Adipose tissue (tissue), 3 donors: ENCODE results near the gene FBRSL1. TPM values are rescaled to one million over a fixed set of nuclear protein-coding genes. Genes with fewer than 3 reads are reported as not detected.
"Not testable (repeated sequence)": the region's sequence is repeated elsewhere in the genome, so short reads cannot be mapped to it uniquely, and the experiment has no call there.

Experiments
- H3K27ac ChIP-seq: one replicate; pipeline ENCODE4 v1.5.1; 2013; ENCODE audit warnings: low read depth, low read length
- WGBS, 3 donors: extraction: QIAGEN DNeasy Blood & Tissue Kit; methylation state at CpG; one replicate each; pipeline ENCODE4 v1.1.7; 2013; 5-methylcytosine and 5-hydroxymethylcytosine counted together
- polyA plus RNA-seq, 3 donors: library from polyadenylated mRNA; stranded (reverse); fragments of 200-250 nt; gene quantifications; one replicate each; pipeline ENCODE4 v1.2.3, GENCODE V29; 2013
- donor health status: healthy with polysubstance abuse.
- donor health status: Bipolar disorder and iron deficiency.
- donor health status: healthy.

The FBRSL1 gene
- polyA plus RNA-seq = 10 to 100 TPM; 14.7 to 26.9 (median 20.5) TPM

DNA sequence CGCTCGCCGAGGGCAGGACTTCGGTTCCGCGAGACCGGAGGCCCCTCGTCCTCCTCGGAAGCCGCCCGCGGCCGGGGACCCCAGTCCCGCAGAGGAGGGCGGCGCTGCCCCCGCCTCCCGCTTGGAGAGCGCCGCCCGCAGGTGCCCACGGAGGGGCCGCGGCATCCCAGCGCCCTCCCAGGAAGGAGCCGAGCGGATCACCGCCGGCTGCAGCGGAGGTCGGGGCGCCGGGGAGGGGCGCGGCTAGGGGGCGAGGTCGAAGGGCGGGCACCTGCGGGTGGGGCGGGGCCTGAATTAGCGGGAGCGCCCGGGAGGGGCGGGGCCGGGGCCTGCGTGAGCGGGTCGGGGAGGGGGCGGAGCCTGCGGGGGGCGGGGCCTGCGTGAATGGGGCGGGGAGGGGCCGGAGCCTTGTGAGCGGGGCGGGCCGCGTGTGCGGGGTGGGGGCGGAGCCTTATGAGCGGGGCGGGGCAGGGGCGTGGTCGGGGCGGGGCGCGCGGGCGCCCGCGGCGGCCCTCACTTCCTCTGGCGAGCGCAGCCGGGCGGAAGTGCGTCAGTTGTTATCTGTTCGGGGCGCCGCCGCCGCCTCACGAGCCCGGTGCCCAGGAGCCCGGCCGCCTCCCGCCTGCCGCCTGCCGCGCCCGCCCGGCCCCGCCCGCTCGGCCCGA, at the start of gene FBRSL1:
Gene FBRSL1, plus strand, starts transcription at position 550 of the 665 bp plus-strand sequence.
- H3K27ac ChIP-seq = no peak within 1 kb of the TSS
- WGBS, 3 donors = 0 to 2% (median 1%) methylated on average over 35 to 88 of the region's 96 CpGs

GRCh38 chr12:132440420-132440819, 49.5 kb upstream of the FBRSL1 start:
- WGBS, 3 donors = 75 to 87% (median 86%) methylated on average over 13 of the region's 13 CpGs
- not testable (repeated sequence) for H3K27ac ChIP-seq

- WGBS, 3 donors = 88 to 92% (median 91%) methylated on average over 47 to 48 of the region's 48 CpGs
Measured at GRCh38 chr12:132441871-132442863, 47.8 kb upstream of the FBRSL1 start.

GRCh38 chr12:132443091-132443490, 46.9 kb upstream of the FBRSL1 start:
- WGBS, 3 donors = 92 to 94% (median 94%) methylated on average over 25 of the region's 25 CpGs

More at GRCh38 chr12:132441871-132442863, 47.8 kb upstream of the FBRSL1 start:
- no peak overlapping the region for H3K27ac ChIP-seq

DNA sequence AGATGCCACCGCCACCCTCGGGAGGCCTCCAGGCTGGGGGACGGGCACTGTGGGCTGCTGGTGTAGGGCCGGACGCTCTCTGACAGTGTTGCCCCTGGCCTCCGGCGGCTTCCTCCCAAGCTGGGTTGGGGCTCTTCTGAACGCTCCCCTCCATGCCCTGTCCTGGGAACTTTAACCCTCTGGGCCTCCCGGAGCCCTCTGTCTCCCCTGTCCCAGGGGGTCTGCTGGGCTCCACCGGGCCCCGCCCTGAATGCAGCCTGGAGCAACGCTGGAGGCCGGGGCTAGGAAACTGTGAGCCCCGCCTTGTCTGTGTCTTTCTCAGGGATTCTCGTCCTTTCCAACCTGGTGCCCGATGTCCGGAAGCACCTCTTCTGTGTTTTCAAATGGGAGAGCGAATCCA, 45.7 kb upstream of the FBRSL1 start:
- WGBS, 3 donors = 74 to 83% (median 80%) methylated on average over 18 of the region's 18 CpGs
- no peak overlapping the region for H3K27ac ChIP-seq

More at GRCh38 chr12:132443091-132443490, 46.9 kb upstream of the FBRSL1 start:
- H3K27ac ChIP-seq = no peak overlapping the region

DNA sequence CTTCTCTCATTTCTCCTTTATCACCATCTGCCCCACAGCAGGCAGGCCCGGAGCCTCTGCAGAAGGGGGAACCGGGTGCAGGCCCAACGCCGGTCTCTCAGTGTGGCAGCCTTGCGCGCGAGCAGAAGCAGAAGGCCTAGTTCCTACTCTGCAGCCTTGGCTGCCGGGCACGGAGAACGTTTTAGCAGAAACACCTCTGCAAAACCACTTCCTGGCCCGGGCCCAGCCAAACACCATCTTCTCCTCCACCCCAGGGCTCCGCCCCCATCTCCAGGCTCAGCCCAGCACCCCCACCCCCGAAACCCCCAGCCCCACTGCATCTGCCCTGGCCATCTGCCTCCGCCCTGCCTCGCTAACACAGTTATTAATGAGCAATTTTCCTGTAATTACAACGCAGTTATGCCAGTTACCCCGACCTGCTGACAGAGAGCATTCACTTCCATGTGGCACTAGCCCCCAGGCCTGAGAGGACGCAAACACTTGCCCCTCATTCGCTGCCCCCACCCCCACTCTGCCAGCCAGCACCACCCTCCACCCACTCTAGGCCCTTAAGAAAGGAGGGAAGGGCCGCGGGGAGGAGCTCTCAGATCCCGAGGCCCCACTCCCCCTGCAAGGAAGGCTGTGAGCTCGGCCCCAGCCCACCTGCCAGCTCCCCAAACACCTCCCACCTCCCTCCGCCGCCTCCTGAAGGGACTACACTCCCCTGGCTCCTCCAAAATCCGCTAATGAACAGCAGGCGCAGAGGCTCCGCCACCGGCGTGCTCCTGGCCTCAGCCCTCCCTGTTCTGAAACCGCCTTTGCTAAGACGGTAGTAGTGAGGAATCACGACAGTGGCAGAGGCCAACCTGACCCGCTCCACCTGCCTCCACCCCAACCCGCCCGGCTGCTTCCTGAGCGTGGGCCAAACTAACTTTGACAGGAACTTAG, 44.7 kb upstream of the FBRSL1 start:
- no peak overlapping the region for H3K27ac ChIP-seq

DNA sequence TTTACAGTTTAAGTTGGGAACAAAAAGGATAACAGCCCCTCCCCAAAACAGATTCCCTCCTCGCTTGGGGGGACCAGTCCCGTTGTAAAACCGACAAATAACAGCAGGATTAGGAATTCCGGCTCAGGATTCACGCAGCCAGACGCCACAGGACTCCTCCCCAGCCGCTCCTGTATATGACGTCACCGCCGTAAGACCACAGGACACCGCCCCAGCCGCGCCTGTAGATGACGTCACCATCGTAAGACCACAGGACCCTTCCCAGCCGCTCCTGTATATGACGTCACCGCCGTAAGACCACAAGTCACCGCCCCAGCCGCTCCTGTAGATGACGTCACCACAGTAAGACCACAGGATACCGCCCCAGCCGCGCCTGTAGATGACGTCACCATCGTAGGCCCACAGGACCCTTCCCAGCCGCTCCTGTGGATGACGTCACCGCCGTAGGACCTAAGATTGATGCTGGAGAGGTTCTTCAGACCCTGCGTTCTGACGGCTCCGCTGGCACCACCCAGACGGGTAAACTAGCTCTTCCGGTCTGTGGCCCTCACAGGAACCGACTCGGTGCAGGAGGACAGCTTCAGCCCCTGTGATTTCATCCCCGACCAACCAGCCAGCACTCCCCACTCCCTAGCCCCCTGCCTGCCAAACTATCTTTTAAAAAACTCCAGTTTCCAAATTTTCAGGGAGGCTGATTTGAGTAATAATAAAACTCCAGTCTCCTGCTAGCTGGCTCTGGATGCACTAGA, 43.9 kb upstream of the FBRSL1 start:
- WGBS, 3 donors = 37 to 47% (median 47%) methylated on average over 39 of the region's 39 CpGs
- no peak overlapping the region for H3K27ac ChIP-seq

More for the DNA sequence above, 44.7 kb upstream of the FBRSL1 start:
- 42 to 67% (median 46%) methylated on average over 37 of the region's 37 CpGs for WGBS, 3 donors

GRCh38 chr12:132446633-132447326, 43.2 kb upstream of the FBRSL1 start:
- no peak overlapping the region for H3K27ac ChIP-seq
- 76 to 81% (median 80%) methylated on average over 13 of the region's 13 CpGs for WGBS, 3 donors

GRCh38 chr12:132447327-132447720, 42.6 kb upstream of the FBRSL1 start:
- no peak overlapping the region for H3K27ac ChIP-seq
- WGBS, 3 donors = 88 to 92% (median 91%) methylated on average over 14 of the region's 14 CpGs

GRCh38 chr12:132447731-132448462, 42.1 kb upstream of the FBRSL1 start:
- no peak overlapping the region for H3K27ac ChIP-seq
- 74 to 81% (median 74%) methylated on average over 20 to 23 of the region's 23 CpGs for WGBS, 3 donors

GRCh38 chr12:132448463-132448820, 41.5 kb upstream of the FBRSL1 start:
- H3K27ac ChIP-seq = no peak overlapping the region
- WGBS, 3 donors = 70 to 88% (median 71%) methylated on average over 10 of the region's 10 CpGs

DNA sequence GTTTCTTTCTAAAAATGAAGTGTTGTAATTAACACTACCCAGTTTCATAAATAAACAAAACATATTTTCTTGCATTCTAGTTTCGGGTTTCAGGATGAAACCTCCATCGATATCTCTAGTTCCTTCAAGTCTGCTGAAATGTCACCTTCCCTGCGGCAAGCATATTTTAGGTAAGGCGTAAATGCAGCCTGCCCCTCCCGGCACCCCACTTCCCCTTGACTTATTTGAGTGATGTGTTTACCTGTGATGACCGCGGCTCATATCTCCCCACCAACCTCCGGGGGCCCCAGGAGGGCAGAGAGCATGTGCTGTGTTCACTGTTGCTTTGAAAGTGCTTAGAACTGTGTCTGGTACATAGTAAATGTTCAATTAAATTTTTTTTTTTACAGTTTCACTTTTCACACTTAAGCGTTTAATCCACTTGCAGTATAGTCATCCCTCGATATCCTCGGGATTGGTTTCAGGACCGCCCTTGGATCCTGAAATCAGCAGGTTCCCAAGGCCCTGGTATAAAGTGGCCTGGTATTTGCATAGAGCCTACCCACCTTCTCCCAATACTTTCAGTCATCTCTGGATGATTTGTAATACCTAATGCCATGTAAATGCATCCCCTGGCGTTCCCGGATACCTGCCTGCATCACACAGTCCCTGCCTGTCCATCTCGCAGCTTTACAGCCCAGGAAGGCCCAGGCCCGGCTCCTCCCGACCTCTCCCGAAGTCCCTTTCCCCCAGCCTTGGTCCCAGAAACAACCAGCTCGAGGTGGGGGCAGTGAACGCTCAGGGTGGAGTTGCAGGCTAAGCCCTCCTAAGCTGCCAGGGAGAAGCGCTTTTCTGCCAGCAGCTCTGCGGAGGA, 40.2 kb upstream of the FBRSL1 start:
- no peak overlapping the region for H3K27ac ChIP-seq
- WGBS, 3 donors = 51 to 71% (median 70%) methylated on average over 22 of the region's 22 CpGs

DNA sequence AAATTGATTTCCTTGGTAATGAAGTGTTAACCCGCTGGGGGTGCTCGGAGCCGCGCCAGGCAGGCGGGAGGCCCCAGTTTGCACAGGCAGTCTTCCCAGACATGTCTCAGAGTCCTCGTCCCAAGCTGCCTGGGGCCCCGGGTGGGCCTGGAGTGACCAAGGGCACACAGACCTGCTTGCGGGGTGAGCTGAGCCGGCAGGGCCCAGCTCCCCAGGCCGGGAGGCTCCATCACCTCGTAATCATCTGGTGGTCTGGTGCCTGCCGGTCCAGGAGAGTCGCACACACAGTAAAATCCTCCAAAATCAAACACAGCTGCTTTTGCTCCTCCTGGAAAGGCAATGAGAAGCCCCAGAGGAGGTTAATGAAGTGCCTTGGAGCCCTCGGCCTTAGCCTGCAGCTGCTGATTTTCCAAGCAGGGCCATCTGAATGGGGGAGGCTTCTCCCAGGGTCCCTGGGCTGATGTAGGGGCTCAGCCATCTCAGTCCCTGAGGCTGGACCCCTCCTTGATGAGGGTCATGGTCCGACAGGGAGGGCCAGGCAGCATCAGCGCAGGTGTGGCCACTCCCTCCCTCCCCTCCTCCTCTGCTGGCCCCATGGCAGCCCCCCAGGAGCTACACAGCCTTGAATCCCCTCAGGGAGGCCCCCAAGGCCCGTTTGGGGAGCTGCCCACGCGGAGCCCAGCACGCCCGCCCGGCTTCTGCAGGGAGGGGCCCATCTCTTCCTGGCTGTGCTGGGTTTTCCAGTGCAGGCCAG, 39.4 kb upstream of the FBRSL1 start:
- WGBS, 3 donors = 29 to 53% (median 46%) methylated on average over 22 of the region's 22 CpGs
- H3K27ac ChIP-seq = no peak overlapping the region

- H3K27ac ChIP-seq = no peak overlapping the region
- WGBS, 3 donors = 44 to 69% (median 47%) methylated on average over 35 of the region's 35 CpGs
Measured at GRCh38 chr12:132451172-132451835, 38.6 kb upstream of the FBRSL1 start.

GRCh38 chr12:132451836-132452195, 38.1 kb upstream of the FBRSL1 start:
- 89 to 92% (median 90%) methylated on average over 10 of the region's 10 CpGs for WGBS, 3 donors
- H3K27ac ChIP-seq = no peak overlapping the region
